ENCODE data around the gene FOXC2. TPM values are rescaled to one million over a fixed set of nuclear protein-coding genes. Genes with fewer than 3 reads are reported as not detected.

Gene FOXC2
- total and polyA plus RNA-seq, 2 donors (not counting 1 experiment from before 2014, with no cell fraction given), result 0.50 to 1.1 TPM

DNA sequence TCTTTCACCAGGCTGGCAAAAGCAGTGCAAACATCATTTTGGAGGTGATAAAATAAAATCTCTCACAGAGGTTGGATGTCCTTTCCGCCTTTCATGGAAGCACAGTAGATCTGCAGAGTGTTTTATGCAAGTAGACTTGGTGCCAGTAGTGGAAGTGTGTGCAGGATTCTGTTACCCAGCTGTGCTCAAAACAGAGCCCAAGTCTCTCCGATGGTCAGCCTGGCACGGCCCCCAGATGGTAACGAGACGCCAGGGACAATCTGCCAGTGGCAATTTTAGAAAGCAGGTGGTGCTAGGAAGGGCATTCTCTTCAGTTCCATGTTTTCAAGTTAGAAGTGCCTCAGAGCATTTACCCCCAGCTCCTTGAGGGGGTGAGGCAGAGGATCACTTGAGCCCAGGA, 10.1 kb upstream of the FOXC2 start:
- Histone ChIP-seq H3K27me3 (ENCODE audit: control insufficient read depth, insufficient read depth, low read length) (no peaks in the 10 kb centered on the region), H4K20me1 (ENCODE audit: control insufficient read depth, extremely low read depth, insufficient read depth, low read length) (no peaks in the 10 kb centered on the region), H3K4me1 (ENCODE audit: control insufficient read depth, extremely low read depth, insufficient read depth, low read length) (no peaks in the 10 kb centered on the region), H3K9ac (ENCODE audit: insufficient read depth, low read length) (no peak overlapping the region), H3K9me3 (ENCODE audit: control insufficient read depth, insufficient read depth, low read depth, low read length) (no peaks in the 10 kb centered on the region), H2AFZ (ENCODE audit: low read length) (no peak overlapping the region), H3K4me2 (ENCODE audit: extremely low read depth, insufficient read depth, low read length) (no peak overlapping the region), H3K79me2 (ENCODE audit: control insufficient read depth, insufficient read depth, low read length) (peaks cover 14% of the 10 kb centered on the region), H3K36me3 (ENCODE audit: control insufficient read depth, insufficient read depth, low read length) (no peaks in the 10 kb centered on the region), H3K4me3 (replicated peaks in 1 of 4; ENCODE audit: control extremely low read depth in 1 of 4, insufficient read depth in 1 of 4, low read depth in 3 of 4, low read length in 4 of 4) (no peak overlapping the region), H3K27ac (ENCODE audit: insufficient read depth, low read length) (no peak overlapping the region)
- DNase-seq (ENCODE audit: low read depth in 2 of 2), result no peak
- no peak for TF ChIP-seq EZH2 (IDR thresholded peaks at IDR 0.05; ENCODE audit: low read length, missing control alignments)
- TF ChIP-seq, protein P1, sequence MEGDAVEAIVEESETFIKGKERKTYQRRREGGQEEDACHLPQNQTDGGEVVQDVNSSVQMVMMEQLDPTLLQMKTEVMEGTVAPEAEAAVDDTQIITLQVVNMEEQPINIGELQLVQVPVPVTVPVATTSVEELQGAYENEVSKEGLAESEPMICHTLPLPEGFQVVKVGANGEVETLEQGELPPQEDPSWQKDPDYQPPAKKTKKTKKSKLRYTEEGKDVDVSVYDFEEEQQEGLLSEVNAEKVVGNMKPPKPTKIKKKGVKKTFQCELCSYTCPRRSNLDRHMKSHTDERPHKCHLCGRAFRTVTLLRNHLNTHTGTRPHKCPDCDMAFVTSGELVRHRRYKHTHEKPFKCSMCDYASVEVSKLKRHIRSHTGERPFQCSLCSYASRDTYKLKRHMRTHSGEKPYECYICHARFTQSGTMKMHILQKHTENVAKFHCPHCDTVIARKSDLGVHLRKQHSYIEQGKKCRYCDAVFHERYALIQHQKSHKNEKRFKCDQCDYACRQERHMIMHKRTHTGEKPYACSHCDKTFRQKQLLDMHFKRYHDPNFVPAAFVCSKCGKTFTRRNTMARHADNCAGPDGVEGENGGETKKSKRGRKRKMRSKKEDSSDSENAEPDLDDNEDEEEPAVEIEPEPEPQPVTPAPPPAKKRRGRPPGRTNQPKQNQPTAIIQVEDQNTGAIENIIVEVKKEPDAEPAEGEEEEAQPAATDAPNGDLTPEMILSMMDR (conservative IDR thresholded peaks at IDR 0.05 in 1 of 2, IDR thresholded peaks at IDR 0.05 in 1 of 2; ENCODE audit: low read depth in 1 of 2, low read length in 2 of 2), result no peak

- DNase-seq (ENCODE audit: low read depth in 2 of 2), result no peak
- no peaks in the 10 kb centered on the region for H3K9me3 ChIP-seq (ENCODE audit: control insufficient read depth, insufficient read depth, low read depth, low read length)
- no peaks in the 10 kb centered on the region for H4K20me1 ChIP-seq (ENCODE audit: control insufficient read depth, extremely low read depth, insufficient read depth, low read length)
- H3K4me3 ChIP-seq (replicated peaks in 1 of 4; ENCODE audit: control extremely low read depth in 1 of 4, insufficient read depth in 1 of 4, low read depth in 3 of 4, low read length in 4 of 4), result no peak overlapping the region
- no peak overlapping the region for H2AFZ ChIP-seq (ENCODE audit: low read length)
- no peaks in the 10 kb centered on the region for H3K27me3 ChIP-seq (ENCODE audit: control insufficient read depth, insufficient read depth, low read length)
- no peaks in the 10 kb centered on the region for H3K36me3 ChIP-seq (ENCODE audit: control insufficient read depth, insufficient read depth, low read length)
- no peak for TF ChIP-seq EZH2 (IDR thresholded peaks at IDR 0.05; ENCODE audit: low read length, missing control alignments)
- TF ChIP-seq, protein P1 (conservative IDR thresholded peaks at IDR 0.05 in 1 of 2, IDR thresholded peaks at IDR 0.05 in 1 of 2; ENCODE audit: low read depth in 1 of 2, low read length in 2 of 2), result no peak
- H3K4me1 ChIP-seq (ENCODE audit: control insufficient read depth, extremely low read depth, insufficient read depth, low read length), result no peaks in the 10 kb centered on the region
- no peak overlapping the region for H3K27ac ChIP-seq (ENCODE audit: insufficient read depth, low read length)
- H3K9ac ChIP-seq (ENCODE audit: insufficient read depth, low read length), result no peak overlapping the region
- H3K79me2 ChIP-seq (ENCODE audit: control insufficient read depth, insufficient read depth, low read length), result peaks cover 14% of the 10 kb centered on the region
- no peak overlapping the region for H3K4me2 ChIP-seq (ENCODE audit: extremely low read depth, insufficient read depth, low read length)
Observed at GRCh38 chr16:86557587-86557986, 9.0 kb upstream of the FOXC2 start.

DNA sequence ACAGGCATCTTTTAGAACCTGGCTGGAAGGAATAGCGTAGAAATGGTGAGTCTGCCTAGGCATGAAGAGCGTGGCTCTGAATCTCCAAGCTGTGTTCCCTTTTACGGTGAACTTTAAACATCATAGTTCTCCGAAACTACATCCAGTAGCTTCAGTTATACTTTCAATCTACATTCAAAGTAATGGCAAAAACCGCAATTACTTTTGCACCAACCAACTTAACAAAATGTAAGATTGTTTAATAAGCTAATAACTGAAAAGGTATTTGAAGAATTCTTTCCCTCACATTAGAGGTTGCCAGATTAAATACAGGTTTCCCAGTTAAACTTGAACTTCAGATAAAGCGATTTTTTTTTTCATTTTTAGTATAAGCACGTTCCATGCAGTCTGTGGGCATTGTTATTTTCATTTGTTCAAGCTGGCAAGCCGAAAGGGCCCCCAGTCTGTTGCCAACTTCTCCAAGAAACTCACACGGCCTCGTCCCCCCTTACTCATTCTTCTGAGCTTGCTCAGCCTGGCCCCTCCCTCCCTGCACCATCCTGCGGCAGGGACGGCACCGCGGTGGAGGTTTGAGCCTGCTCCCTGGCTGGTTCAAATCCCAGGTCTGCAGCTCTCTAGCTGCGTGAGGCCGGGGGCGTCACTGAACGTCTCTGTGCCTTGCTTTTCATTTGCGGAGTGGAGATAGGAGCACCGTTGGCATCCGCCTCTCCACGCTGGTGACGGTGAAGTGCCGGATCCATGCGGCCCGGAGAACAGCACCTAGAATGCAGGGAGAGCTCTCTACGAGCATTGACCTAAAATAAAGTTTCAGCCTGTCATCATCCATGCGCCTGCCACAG, 8.1 kb upstream of the FOXC2 start:
- Histone ChIP-seq H2AFZ (ENCODE audit: low read length) (no peak overlapping the region), H3K4me1 (ENCODE audit: control insufficient read depth, extremely low read depth, insufficient read depth, low read length) (no peaks in the 10 kb centered on the region), H3K4me2 (ENCODE audit: extremely low read depth, insufficient read depth, low read length) (no peak overlapping the region), H3K9ac (ENCODE audit: insufficient read depth, low read length) (no peak overlapping the region), H3K9me3 (ENCODE audit: control insufficient read depth, insufficient read depth, low read depth, low read length) (no peaks in the 10 kb centered on the region), H3K4me3 (replicated peaks in 1 of 4; ENCODE audit: control extremely low read depth in 1 of 4, insufficient read depth in 1 of 4, low read depth in 3 of 4, low read length in 4 of 4) (no peak overlapping the region), H4K20me1 (ENCODE audit: control insufficient read depth, extremely low read depth, insufficient read depth, low read length) (no peaks in the 10 kb centered on the region), H3K27me3 (ENCODE audit: control insufficient read depth, insufficient read depth, low read length) (no peaks in the 10 kb centered on the region), H3K27ac (ENCODE audit: insufficient read depth, low read length) (no peak overlapping the region), H3K79me2 (ENCODE audit: control insufficient read depth, insufficient read depth, low read length) (peaks cover 11% of the 10 kb centered on the region), H3K36me3 (ENCODE audit: control insufficient read depth, insufficient read depth, low read length) (no peaks in the 10 kb centered on the region)
- peak in 1 of 2 donors; percentile 49 for DNase-seq (ENCODE audit: low read depth in 2 of 2)
- TF ChIP-seq, protein P1 (conservative IDR thresholded peaks at IDR 0.05 in 1 of 2, IDR thresholded peaks at IDR 0.05 in 1 of 2; ENCODE audit: low read depth in 1 of 2, low read length in 2 of 2), result no peak
- TF ChIP-seq EZH2 (IDR thresholded peaks at IDR 0.05; ENCODE audit: low read length, missing control alignments), result no peak
